ENCODE data around the gene PRELID3B.

DNA sequence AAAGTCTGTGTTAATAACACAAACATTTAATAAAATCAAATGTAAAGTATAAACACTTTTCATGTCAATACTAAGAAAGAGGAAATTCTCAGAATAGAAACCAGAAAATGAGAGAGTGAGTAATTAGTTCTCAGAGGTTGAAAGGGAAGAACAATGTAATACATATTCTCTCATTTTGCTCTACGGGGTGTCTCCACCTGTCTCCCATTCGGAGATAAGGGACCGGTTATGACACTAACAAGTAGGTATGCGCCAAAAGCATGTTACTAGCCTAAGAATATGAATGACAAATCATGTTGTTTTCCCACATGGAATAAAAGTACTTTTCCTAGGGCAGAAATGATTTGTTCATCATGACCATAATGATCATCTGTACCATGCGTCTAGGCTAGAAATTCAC is 35.6 kb upstream of the PRELID3B start:
- TF ChIP-seq, protein P1, sequence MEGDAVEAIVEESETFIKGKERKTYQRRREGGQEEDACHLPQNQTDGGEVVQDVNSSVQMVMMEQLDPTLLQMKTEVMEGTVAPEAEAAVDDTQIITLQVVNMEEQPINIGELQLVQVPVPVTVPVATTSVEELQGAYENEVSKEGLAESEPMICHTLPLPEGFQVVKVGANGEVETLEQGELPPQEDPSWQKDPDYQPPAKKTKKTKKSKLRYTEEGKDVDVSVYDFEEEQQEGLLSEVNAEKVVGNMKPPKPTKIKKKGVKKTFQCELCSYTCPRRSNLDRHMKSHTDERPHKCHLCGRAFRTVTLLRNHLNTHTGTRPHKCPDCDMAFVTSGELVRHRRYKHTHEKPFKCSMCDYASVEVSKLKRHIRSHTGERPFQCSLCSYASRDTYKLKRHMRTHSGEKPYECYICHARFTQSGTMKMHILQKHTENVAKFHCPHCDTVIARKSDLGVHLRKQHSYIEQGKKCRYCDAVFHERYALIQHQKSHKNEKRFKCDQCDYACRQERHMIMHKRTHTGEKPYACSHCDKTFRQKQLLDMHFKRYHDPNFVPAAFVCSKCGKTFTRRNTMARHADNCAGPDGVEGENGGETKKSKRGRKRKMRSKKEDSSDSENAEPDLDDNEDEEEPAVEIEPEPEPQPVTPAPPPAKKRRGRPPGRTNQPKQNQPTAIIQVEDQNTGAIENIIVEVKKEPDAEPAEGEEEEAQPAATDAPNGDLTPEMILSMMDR (IDR thresholded peaks at IDR 0.05; ENCODE audit: low read length) = no peak
- TF ChIP-seq EZH2 (IDR thresholded peaks at IDR 0.05; ENCODE audit: borderline replicate concordance, low read length) = no peak
